Measurements from ENCODE around the gene ESYT3. TPM values are rescaled to one million over a fixed set of nuclear protein-coding genes. Genes with fewer than 3 reads are reported as not detected.

Gene ESYT3
- total RNA-seq, 3 donors from 2014 or later: 0.32 to 4.2 (median 2.3) TPM

DNA sequence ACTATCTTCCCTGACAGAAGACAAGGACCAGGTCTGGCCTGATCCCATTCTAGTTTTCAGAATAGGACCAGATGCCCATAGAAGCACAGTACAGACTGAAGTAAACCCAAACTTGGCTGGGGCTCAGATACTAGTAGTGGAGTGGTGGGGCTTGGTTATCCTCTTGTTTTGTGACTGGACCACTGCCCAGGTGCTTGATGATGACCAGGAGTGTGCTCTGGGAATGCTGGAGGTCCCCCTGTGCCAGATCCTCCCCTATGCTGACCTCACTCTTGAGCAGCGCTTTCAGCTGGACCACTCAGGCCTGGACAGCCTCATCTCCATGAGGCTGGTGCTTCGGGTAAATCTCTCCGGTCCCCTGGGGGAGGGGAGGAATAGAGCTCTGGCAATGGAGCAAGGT, 36.3 kb downstream of the ESYT3 start:
- intact Hi-C loops (cut with DNase I; ENCODE audit: low total_unique reads): no loop called here
- H3K27me3 ChIP-seq: no peaks in the 10 kb centered on the region

DNA sequence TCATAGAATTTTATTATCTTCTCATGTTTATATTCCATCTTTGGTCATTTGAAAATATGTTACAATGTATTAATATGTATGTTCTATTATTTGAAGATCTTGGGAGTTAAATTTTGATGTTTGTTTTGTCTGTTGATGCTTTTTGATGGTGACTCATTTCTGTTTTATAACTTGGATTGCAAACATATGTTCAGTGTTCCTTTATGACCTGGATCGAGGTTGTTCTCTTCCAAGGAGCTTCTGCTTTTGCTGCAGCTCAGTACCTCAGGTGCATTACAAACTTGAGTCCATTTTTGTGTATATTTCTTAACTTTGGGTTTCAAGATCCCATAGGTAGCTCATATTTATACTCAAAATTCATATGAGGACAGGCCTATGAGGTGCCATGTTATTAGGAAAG, 37.1 kb downstream of the ESYT3 start:
- Histone ChIP-seq H3K4me1 (no peaks in the 10 kb centered on the region), H3K27me3 (no peaks in the 10 kb centered on the region), H3K36me3 (no peaks in the 10 kb centered on the region), H3K27ac (no peak overlapping the region), H3K9me3 (no peaks in the 10 kb centered on the region), H3K4me3 (no peak overlapping the region)
- DNase-seq (ENCODE audit: low spot score in 2 of 2): no peak
- intact Hi-C loops (cut with DNase I; ENCODE audit: low total_unique reads): no loop called here
- TF ChIP-seq POLR2A (IDR thresholded peaks at IDR 0.05) (no peak), POLR2AphosphoS5 (IDR thresholded peaks at IDR 0.05) (no peak)
- TF ChIP-seq, protein P1, sequence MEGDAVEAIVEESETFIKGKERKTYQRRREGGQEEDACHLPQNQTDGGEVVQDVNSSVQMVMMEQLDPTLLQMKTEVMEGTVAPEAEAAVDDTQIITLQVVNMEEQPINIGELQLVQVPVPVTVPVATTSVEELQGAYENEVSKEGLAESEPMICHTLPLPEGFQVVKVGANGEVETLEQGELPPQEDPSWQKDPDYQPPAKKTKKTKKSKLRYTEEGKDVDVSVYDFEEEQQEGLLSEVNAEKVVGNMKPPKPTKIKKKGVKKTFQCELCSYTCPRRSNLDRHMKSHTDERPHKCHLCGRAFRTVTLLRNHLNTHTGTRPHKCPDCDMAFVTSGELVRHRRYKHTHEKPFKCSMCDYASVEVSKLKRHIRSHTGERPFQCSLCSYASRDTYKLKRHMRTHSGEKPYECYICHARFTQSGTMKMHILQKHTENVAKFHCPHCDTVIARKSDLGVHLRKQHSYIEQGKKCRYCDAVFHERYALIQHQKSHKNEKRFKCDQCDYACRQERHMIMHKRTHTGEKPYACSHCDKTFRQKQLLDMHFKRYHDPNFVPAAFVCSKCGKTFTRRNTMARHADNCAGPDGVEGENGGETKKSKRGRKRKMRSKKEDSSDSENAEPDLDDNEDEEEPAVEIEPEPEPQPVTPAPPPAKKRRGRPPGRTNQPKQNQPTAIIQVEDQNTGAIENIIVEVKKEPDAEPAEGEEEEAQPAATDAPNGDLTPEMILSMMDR (IDR thresholded peaks at IDR 0.05): no peak

More for the DNA sequence above, 36.3 kb downstream of the ESYT3 start:
- Histone ChIP-seq H3K4me1 (no peaks in the 10 kb centered on the region), H3K9me3 (no peaks in the 10 kb centered on the region), H3K27ac (no peak overlapping the region), H3K36me3 (no peaks in the 10 kb centered on the region), H3K4me3 (no peak overlapping the region)
- DNase-seq (ENCODE audit: low spot score in 2 of 2): no peak
- TF ChIP-seq, protein P1 (IDR thresholded peaks at IDR 0.05): no peak
- no peak for TF ChIP-seq POLR2AphosphoS5 (IDR thresholded peaks at IDR 0.05)
- no peak for TF ChIP-seq POLR2A (IDR thresholded peaks at IDR 0.05)

GRCh38 chr3:138472141-138472825, 37.9 kb downstream of the ESYT3 start:
- no peaks in the 10 kb centered on the region for H3K4me1 ChIP-seq
- H3K27me3 ChIP-seq: no peaks in the 10 kb centered on the region
- H3K4me3 ChIP-seq: no peak overlapping the region
- no peak for DNase-seq (ENCODE audit: low spot score in 2 of 2)
- H3K9me3 ChIP-seq: no peaks in the 10 kb centered on the region
- intact Hi-C loops (cut with DNase I; ENCODE audit: low total_unique reads): no loop called here
- TF ChIP-seq, protein P1 (IDR thresholded peaks at IDR 0.05): no peak
- TF ChIP-seq POLR2A (IDR thresholded peaks at IDR 0.05) (no peak), POLR2AphosphoS5 (IDR thresholded peaks at IDR 0.05) (no peak)
- H3K36me3 ChIP-seq: no peaks in the 10 kb centered on the region
- no peak overlapping the region for H3K27ac ChIP-seq

GRCh38 chr3:138473391-138473790, 39.0 kb downstream of the ESYT3 start:
- no peaks in the 10 kb centered on the region for H3K27me3 ChIP-seq
- intact Hi-C loops (cut with DNase I; ENCODE audit: low total_unique reads): no loop called here
- H3K27ac ChIP-seq: no peak overlapping the region
- no peaks in the 10 kb centered on the region for H3K9me3 ChIP-seq
- TF ChIP-seq, protein P1 (IDR thresholded peaks at IDR 0.05): no peak
- TF ChIP-seq POLR2AphosphoS5 (IDR thresholded peaks at IDR 0.05) (no peak), POLR2A (IDR thresholded peaks at IDR 0.05) (no peak)
- H3K4me1 ChIP-seq: no peaks in the 10 kb centered on the region
- DNase-seq (ENCODE audit: low spot score in 2 of 2): no peak
- H3K36me3 ChIP-seq: no peaks in the 10 kb centered on the region
- no peak overlapping the region for H3K4me3 ChIP-seq

- H3K36me3 ChIP-seq: no peaks in the 10 kb centered on the region
- TF ChIP-seq POLR2AphosphoS5 (IDR thresholded peaks at IDR 0.05) (no peak), POLR2A (IDR thresholded peaks at IDR 0.05) (no peak)
- TF ChIP-seq, protein P1 (IDR thresholded peaks at IDR 0.05): no peak
- H3K27me3 ChIP-seq: no peaks in the 10 kb centered on the region
- H3K27ac ChIP-seq: no peak overlapping the region
- no peak overlapping the region for H3K4me3 ChIP-seq
- no peaks in the 10 kb centered on the region for H3K4me1 ChIP-seq
- no peak for DNase-seq (ENCODE audit: low spot score in 2 of 2)
- intact Hi-C loops (cut with DNase I; ENCODE audit: low total_unique reads): no loop called here
- no peaks in the 10 kb centered on the region for H3K9me3 ChIP-seq
Observed at GRCh38 chr3:138474163-138474562, 39.7 kb downstream of the ESYT3 start.

All from breast epithelium (tissue), 4 donors.